Adrenal gland (tissue), 12 donors: ENCODE data around the gene TIGD4. TPM values are rescaled to one million over a fixed set of nuclear protein-coding genes. Genes with fewer than 3 reads are reported as not detected.

Source experiments
- DNase-seq, 7 donors: peaks; one replicate each; pipeline ENCODE4 v3.0.0-alpha.2; 2019 to 2020
- H3K27ac ChIP-seq, 5 donors: fragments of 200-600 bp; sonication (generic) in 4 of 5; 1 replicate in 3 of 5; 2 replicates in 2 of 5; pipeline versions ENCODE4 v1.5.1 to v1.8.0; 2016 to 2020; ENCODE audit warnings: mild to moderate bottlenecking in 1 of 5
- H3K27me3 ChIP-seq: fragments of 200-600 bp; 2 replicates; pipeline ENCODE4 v1.8.0; 2021
- H3K36me3 ChIP-seq, 2 donors: fragments of 200-600 bp; replicated peaks in 1 of 2; 1 replicate in 1 of 2; 2 replicates in 1 of 2; pipeline versions ENCODE4 v1.5.1 to v1.8.0; 2018 to 2022
- H3K4me1 ChIP-seq, 2 donors: fragments of 200-600 bp; replicated peaks in 1 of 2; 1 replicate in 1 of 2; 2 replicates in 1 of 2; pipeline versions ENCODE4 v1.5.1 to v1.8.0; 2018 to 2021
- H3K4me3 ChIP-seq, 4 donors: fragments of 200-600 bp; sonication (generic) in 3 of 4; one replicate each; pipeline ENCODE4 v1.5.1; 2016 to 2018
- H3K9me3 ChIP-seq, 3 donors: fragments of 200-600 bp; sonication (generic) in 1 of 3; replicated peaks in 1 of 3; 1 replicate in 2 of 3; 2 replicates in 1 of 3; pipeline versions ENCODE4 v1.5.1 to v1.8.0; 2016 to 2021
- CTCF ChIP-seq, 6 experiments: fragments of 450-650 bp in 4 of 6; fragments of 200-600 bp in 2 of 6; sonication (generic) in 1 of 6; IDR thresholded peaks; 1 replicate in 5 of 6; 2 replicates in 1 of 6; pipeline versions ENCODE4 v1.5.1 to v1.8.0; 2016 to 2021; ENCODE audit warnings: antibody characterized with exemption in 6 of 6, mild to moderate bottlenecking in 2 of 6, moderate library complexity in 1 of 6
- POLR2A ChIP-seq, 2 donors: fragments of 450-650 bp; IDR thresholded peaks; one replicate each; pipeline ENCODE4 v1.6.1; 2017; ENCODE audit warnings: antibody characterized with exemption in 2 of 2, mild to moderate bottlenecking in 2 of 2, moderate library complexity in 1 of 2
- WGBS, 4 donors: extraction: QIAGEN DNeasy Blood & Tissue Kit in 2 of 4; methylation state at CpG; one replicate each; pipeline versions ENCODE4 v1.1.5 to v1.1.7; 2013 to 2017; 5-methylcytosine and 5-hydroxymethylcytosine counted together
- intact Hi-C, 2 donors: fragments of 100-400 bp; cut with DNase I; formaldehyde crosslinking; loops; one replicate each; pipeline versions ENCODE4 v1.14.1 to v1.15.0; 2022 to 2023
- polyA plus RNA-seq, 3 donors: library from polyadenylated mRNA; stranded (reverse); fragments of 200-250 nt in 2 of 3; fragments of 350-450 nt in 1 of 3; fragmentation: Illumina TruSeq in 1 of 3; extraction: RNeasy Lipid Tissue Mini Kit (QIAGEN cat#74804) in 1 of 3; gene quantifications; one replicate each; pipeline ENCODE4 v1.2.3, GENCODE V29; 2013 to 2014
- total RNA-seq, 9 donors: library from RNA; depleted of rRNA in 4 of 9; stranded (reverse); fragments of >200 nt in 4 of 9; fragments of 120-200 nt in 1 of 9; fragmentation: NEBNext Ultra II Directional in 1 of 9; extraction: Animal tissue kit (Norgen Biotek cat#: 25700) in 1 of 9; gene quantifications; one replicate each; pipeline versions ENCODE4 v1.1.0 to v1.2.4, GENCODE V29; 2013 to 2023
- donor health status: healthy with polysubstance abuse.
- donor health status: Bipolar disorder and iron deficiency.
- donor health status: DM: yes; HTN: yes; CAD: no.
- donor health status: DM: no; HTN: no; CAD: no.
- donor health status: DM: no; HTN: no; CAD: no.
- donor health status: DM: yes; HTN: yes; CAD: no.

TIGD4 gene
- total and polyA plus RNA-seq, 12 donors = 0.08 to 2.0 (median 0.34) TPM; not detected in 1

DNA sequence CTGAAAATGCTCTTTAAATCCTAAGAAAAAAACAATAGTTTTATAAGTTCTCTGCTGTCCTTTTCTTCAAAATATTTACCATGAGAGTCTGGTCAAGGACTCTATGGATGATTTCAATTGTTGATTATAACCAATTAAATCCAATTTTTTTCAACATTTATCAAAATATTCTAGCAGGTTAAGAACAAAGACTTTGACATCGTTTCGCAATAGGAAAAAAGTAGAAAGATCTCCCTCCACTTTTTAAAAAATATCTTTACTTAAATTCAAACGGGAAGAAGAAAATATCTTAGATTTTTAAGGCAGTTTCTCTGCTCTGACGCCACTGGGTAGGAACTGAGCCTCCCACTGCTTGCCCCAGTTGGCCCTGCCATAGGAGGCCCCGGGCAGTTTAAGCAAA lies 55.0 kb downstream of the TIGD4 start:
- DNase-seq = no peak
- H3K27me3 ChIP-seq = no peaks in the 10 kb centered on the region
- no peaks in the 10 kb centered on the region for H3K4me1 ChIP-seq
- H3K27ac ChIP-seq = no peak overlapping the region
- WGBS, 4 donors = 71 to 73% (median 73%) methylated on average over 5 of the region's 5 CpGs
- TF ChIP-seq POLR2A (IDR thresholded peaks at IDR 0.05) = no peak
- no peak for TF ChIP-seq CTCF (IDR thresholded peaks at IDR 0.05)
- no peaks in the 10 kb centered on the region for H3K9me3 ChIP-seq
- H3K36me3 ChIP-seq = no peaks in the 10 kb centered on the region
- intact Hi-C loops = no loop called here
- H3K4me3 ChIP-seq = no peak overlapping the region

DNA sequence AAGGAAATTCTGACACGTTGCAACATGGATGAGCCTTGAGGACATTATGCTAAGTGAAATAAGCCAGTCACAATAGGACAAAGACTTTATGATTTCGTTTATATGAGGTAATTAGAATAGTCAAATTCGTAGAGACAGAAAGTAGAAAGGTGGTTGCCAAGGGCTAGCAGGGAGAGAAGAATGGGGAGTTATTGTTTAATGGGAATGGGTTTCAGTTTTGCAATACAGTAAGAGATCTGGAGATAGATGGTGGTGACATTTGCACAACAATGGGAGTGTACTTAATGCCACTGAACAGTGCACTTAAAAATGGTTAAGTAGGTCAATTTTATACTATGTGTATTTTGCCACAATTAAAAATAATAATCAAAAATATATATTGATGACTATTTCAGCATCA lies 56.3 kb downstream of the TIGD4 start:
- H3K36me3 ChIP-seq = no peaks in the 10 kb centered on the region
- 60 to 72% (median 65%) methylated on average over 3 of the region's 3 CpGs for WGBS, 4 donors
- DNase-seq = no peak
- no peaks in the 10 kb centered on the region for H3K4me1 ChIP-seq
- intact Hi-C loops = no loop called here
- no peak overlapping the region for H3K4me3 ChIP-seq
- no peaks in the 10 kb centered on the region for H3K27me3 ChIP-seq
- H3K9me3 ChIP-seq = no peaks in the 10 kb centered on the region
- H3K27ac ChIP-seq = no peak overlapping the region
- TF ChIP-seq POLR2A (IDR thresholded peaks at IDR 0.05) = no peak
- no peak for TF ChIP-seq CTCF (IDR thresholded peaks at IDR 0.05)

- 75 to 79% (median 75%) methylated on average over 24 of the region's 24 CpGs for WGBS, 4 donors
- no peak for DNase-seq
- no peaks in the 10 kb centered on the region for H3K4me1 ChIP-seq
- no peak overlapping the region for H3K27ac ChIP-seq
- no peaks in the 10 kb centered on the region for H3K27me3 ChIP-seq
- H3K36me3 ChIP-seq = no peaks in the 10 kb centered on the region
- H3K4me3 ChIP-seq = no peak overlapping the region
- H3K9me3 ChIP-seq = no peaks in the 10 kb centered on the region
- TF ChIP-seq POLR2A (IDR thresholded peaks at IDR 0.05) (no peak), CTCF (IDR thresholded peaks at IDR 0.05) (no peak)
- intact Hi-C loops = no loop called here
These were observed 59.6 kb downstream of the TIGD4 start for GRCh38 chr4:152719801-152720556.

Other genes starting within 250 kb of the TIGD4 start
- gene FBXW7, start 243.6 kb downstream of the TIGD4 start, total RNA-seq = 10 to 100 TPM; 23.6 to 55.5 (median 31.6) TPM
- gene FBXW7, start 243.6 kb downstream of the TIGD4 start, polyA plus RNA-seq = 10 to 100 TPM; 17.6 to 27.0 (median 19.1) TPM
- 1 to 10 TPM in 1 of 9 donors, under 1 TPM in 7, not detected in 1; 0.11 to 3.6 (median 0.70) TPM for gene TMEM154, start 99.7 kb downstream of the TIGD4 start, total RNA-seq
- under 1 TPM; 0.10 to 0.22 (median 0.16) TPM for gene TMEM154, start 99.7 kb downstream of the TIGD4 start, polyA plus RNA-seq
- gene ARFIP1, start 224 bp upstream of the TIGD4 start, total RNA-seq = 10 to 100 TPM; 19.1 to 35.0 (median 29.3) TPM
- gene ARFIP1, start 224 bp upstream of the TIGD4 start, polyA plus RNA-seq = 10 to 100 TPM; 15.2 to 43.3 (median 23.8) TPM
- under 1 TPM; 0.09 to 0.92 (median 0.32) TPM for gene FHDC1, start 156.6 kb upstream of the TIGD4 start, total RNA-seq
- gene FHDC1, start 156.6 kb upstream of the TIGD4 start, polyA plus RNA-seq = 1 to 10 TPM in 1 of 3 donors, under 1 TPM in 2; 0.27 to 1.2 (median 0.47) TPM